A549 treated with CpdA at 1 μM for 4 hours (cell line): ENCODE measurements around the gene VPS52. TPM values are rescaled to one million over a fixed set of nuclear protein-coding genes. Genes with fewer than 3 reads are reported as not detected.

ENCODE experiments used
- total RNA-seq: library from RNA; stranded (reverse); fragments of 200-300 nt; extraction: Qiagen RNA extraction; gene quantifications from 5 replicates; pipeline ENCODE4 v1.2.3, GENCODE V29; 2022; ENCODE audit warnings: low read depth

Gene VPS52
- total RNA-seq: 14.6 to 18.9 TPM (median 17.0 TPM) in 5 replicates

GRCh38 chr6:33271468-33272274 lies at the start of gene VPS52, which contains the start of gene RPS18:
Gene VPS52 (minus strand): TSS chr6:33271876. CDS start chr6:33271675, 201 bp downstream.
Gene RPS18 (plus strand): TSS chr6:33272075. CDS start chr6:33272120, 45 bp downstream.

GRCh38 chr6:33317669-33318425 lies 46.2 kb upstream of the VPS52 start, which contains the start of gene ZBTB22:
Gene ZBTB22 (minus strand): TSS chr6:33317744. CDS start chr6:33316916, 828 bp downstream.

GRCh38 chr6:33313709-33314514 lies 42.2 kb upstream of the VPS52 start, which contains the start of gene TAPBP:
Gene TAPBP (minus strand): TSS chr6:33314078. CDS start chr6:33314041, 37 bp downstream.

DNA sequence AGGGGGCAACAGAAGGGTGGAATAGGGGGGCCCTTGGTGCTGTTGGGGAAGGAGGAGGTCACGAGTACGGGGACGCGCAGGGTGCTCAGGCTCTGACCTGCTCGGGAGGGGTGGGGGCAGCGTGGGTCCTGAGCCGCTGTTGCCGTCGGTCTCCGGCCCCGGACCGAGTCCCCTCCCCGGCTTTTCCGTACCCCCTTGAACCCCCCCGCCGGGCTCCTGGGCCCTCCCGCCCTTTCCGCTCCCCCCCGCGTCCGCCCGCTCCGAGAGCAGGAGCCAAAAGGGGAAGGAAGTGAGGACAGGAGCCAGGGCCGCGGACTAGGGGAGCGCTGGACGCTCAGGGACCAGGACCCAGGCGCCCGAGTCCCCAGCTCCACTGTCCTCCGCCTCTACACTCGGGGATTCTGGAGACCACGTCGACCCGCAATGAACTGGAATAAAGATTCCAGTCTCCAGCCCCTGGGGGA lies 27.1 kb upstream of the VPS52 start, which contains the start of gene RGL2:
TSS of gene RGL2 (minus strand) at position 170 of the 464 bp plus-strand sequence. CDS start 332 bp downstream, outside the sequence.

GRCh38 chr6:33288921-33289783 lies 17.5 kb upstream of the VPS52 start, which contains the start of the genes PFDN6 and WDR46:
Gene PFDN6 (plus strand): TSS chr6:33289601. CDS start chr6:33289857, 256 bp downstream.
Gene WDR46 (minus strand): TSS chr6:33289239. CDS start chr6:33289170, 69 bp downstream.

GRCh38 chr6:33276864-33277662 lies 5.4 kb upstream of the VPS52 start, which contains the start of gene B3GALT4:
Gene B3GALT4 (plus strand): TSS chr6:33277123. CDS start chr6:33277420, 297 bp downstream.

GRCh38 chr6:33208091-33208967 lies 63.3 kb downstream of the VPS52 start, which contains the start of gene RING1:
Gene RING1 (plus strand): TSS chr6:33208500. CDS start chr6:33208823, 323 bp downstream.

DNA sequence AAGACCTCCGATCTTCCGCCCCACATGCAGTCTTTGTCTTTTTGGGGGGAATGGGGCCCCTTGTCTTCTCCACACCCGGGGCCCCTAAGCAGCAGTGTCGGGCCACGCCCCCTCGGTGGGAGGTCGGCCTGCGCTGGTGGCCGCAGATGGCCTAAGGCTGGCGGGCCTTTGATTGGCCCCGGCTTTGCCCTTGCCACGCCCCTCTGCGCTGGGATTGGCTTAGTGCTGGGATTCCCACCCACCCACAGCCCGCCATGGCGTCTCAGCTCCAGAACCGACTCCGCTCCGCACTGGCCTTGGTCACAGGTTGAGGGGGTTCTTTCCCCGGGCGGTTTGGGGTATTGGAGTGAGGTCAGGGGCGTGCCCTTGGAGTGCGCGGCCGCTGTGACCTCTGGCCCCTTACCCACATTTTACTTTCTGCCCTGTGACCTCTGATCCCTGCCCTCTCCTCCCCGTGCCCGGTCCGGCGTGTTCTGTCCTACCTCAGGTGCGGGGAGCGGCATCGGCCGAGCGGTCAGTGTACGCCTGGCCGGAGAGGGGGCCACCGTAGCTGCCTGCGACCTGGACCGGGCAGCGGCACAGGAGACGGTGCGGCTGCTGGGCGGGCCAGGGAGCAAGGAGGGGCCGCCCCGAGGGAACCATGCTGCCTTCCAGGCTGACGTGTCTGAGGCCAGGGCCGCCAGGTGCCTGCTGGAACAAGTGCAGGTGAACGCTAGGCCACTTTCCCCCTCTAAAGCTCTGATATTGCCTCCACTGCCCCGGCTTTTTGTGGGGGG lies 67.1 kb downstream of the VPS52 start, which contains the start of gene HSD17B8:
TSS of gene HSD17B8 (plus strand) at position 241 of the 776 bp plus-strand sequence. CDS start at position 255, 14 bp downstream.

Other genes with a start within 250 kb of the VPS52 start
- gene HLA-DPA1, start 198.2 kb downstream of the VPS52 start, total RNA-seq: not detected in 5 replicates
- gene HLA-DPB1, start 195.9 kb downstream of the VPS52 start, total RNA-seq: not detected in 5 replicates
- gene COL11A2, start 79.4 kb downstream of the VPS52 start, total RNA-seq: 0.76 to 1.2 TPM (median 0.82 TPM) in 5 replicates
- 17.7 to 24.3 TPM (median 22.1 TPM) in 5 replicates for gene RXRB, start 71.2 kb downstream of the VPS52 start, total RNA-seq
- gene SLC39A7, start 71.0 kb downstream of the VPS52 start, total RNA-seq: 115 to 124 TPM (median 121 TPM) in 5 replicates
- gene HSD17B8, start 67.2 kb downstream of the VPS52 start, total RNA-seq: 13.2 to 15.8 TPM (median 14.3 TPM) in 5 replicates
- 18.0 to 27.4 TPM (median 24.9 TPM) in 5 replicates for gene RING1, start 63.4 kb downstream of the VPS52 start, total RNA-seq
- gene RPS18, start 199 bp upstream of the VPS52 start, total RNA-seq: 2,487 to 2,796 TPM (median 2,684 TPM) in 5 replicates
- gene B3GALT4, start 5.2 kb upstream of the VPS52 start, total RNA-seq: 0.38 to 0.72 TPM (median 0.55 TPM) in 5 replicates
- 54.6 to 65.6 TPM (median 56.1 TPM) in 5 replicates for gene WDR46, start 17.4 kb upstream of the VPS52 start, total RNA-seq
- 103 to 126 TPM (median 110 TPM) in 5 replicates for gene PFDN6, start 17.7 kb upstream of the VPS52 start, total RNA-seq
- 12.4 to 15.7 TPM (median 13.9 TPM) in 5 replicates for gene RGL2, start 27.1 kb upstream of the VPS52 start, total RNA-seq
- gene TAPBP, start 42.2 kb upstream of the VPS52 start, total RNA-seq: 36.9 to 47.0 TPM (median 40.6 TPM) in 5 replicates
- gene ZBTB22, start 45.9 kb upstream of the VPS52 start, total RNA-seq: 2.5 to 4.2 TPM (median 3.8 TPM) in 5 replicates
- 36.0 to 45.0 TPM (median 38.2 TPM) in 5 replicates for gene DAXX, start 51.1 kb upstream of the VPS52 start, total RNA-seq
- 40.9 to 46.6 TPM (median 43.1 TPM) in 5 replicates for gene KIFC1, start 119.9 kb upstream of the VPS52 start, total RNA-seq
- 14.1 to 20.9 TPM (median 18.6 TPM) in 5 replicates for gene PHF1, start 139.1 kb upstream of the VPS52 start, total RNA-seq
- gene CUTA, start 146.2 kb upstream of the VPS52 start, total RNA-seq: 172 to 231 TPM (median 211 TPM) in 5 replicates
- gene SYNGAP1, start 148.2 kb upstream of the VPS52 start, total RNA-seq: 3.9 to 6.9 TPM (median 4.9 TPM) in 5 replicates
- gene ZBTB9, start 182.7 kb upstream of the VPS52 start, total RNA-seq: 11.6 to 12.5 TPM (median 11.7 TPM) in 5 replicates